Neural progenitor cell (in vitro differentiated cells): ENCODE data around the gene NTRK3.

Experiments used
- CTCF ChIP-seq: fragments of 200-600 bp; sonication (generic); IDR thresholded peaks from 2 replicates; pipeline ENCODE4 v1.5.1; 2017; ENCODE audit warnings: antibody characterized with exemption, mild to moderate bottlenecking
- EZH2phosphoT487 ChIP-seq: fragments of 200-600 bp; sonication (generic); IDR thresholded peaks from 2 replicates; pipeline ENCODE4 v1.6.1; 2017; ENCODE audit warnings: antibody characterized with exemption

- TF ChIP-seq CTCF (no peak), EZH2phosphoT487 (no peak)
Observed at GRCh38 chr15:88118741-88119140, 137.8 kb downstream of the NTRK3 start.
